ENCODE measurements around the gene DPP7.

DPP7 gene

DNA sequence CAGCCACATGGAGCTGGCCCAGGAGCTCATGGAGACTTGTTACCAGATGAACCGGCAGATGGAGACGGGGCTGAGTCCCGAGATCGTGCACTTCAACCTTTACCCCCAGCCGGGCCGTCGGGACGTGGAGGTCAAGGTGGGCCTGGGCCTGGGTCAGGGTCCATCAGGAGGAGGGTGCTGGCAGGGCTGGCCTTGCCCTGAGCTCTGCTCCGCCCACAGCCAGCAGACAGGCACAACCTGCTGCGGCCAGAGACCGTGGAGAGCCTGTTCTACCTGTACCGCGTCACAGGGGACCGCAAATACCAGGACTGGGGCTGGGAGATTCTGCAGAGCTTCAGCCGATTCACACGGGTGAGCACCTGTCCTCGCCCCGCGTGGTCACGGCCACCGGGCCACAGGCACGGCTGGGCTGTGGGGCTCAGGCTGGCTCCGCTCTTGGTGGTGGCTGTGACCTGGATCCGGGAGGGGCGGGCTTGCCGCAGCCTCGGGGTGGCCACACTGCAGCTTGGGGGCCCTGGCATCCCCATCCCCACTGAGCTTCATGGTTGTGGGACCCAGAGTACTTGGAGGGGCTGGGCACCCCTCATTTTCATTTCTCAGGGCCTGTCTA lies 7.1 kb downstream of the DPP7 start:
- no peak for TF ChIP-seq CTCF (conservative IDR thresholded peaks at IDR 0.05; ENCODE audit: low read depth, low read length)
- no peak for DNase-seq (ENCODE audit: low read depth)
- no peak overlapping the region for H3K4me3 ChIP-seq (ENCODE audit: low read depth, low read length)

GRCh38 chr9:137106662-137107250 lies 7.8 kb downstream of the DPP7 start:
- no peak for TF ChIP-seq CTCF (conservative IDR thresholded peaks at IDR 0.05; ENCODE audit: low read depth, low read length)
- no peak overlapping the region for H3K4me3 ChIP-seq (ENCODE audit: low read depth, low read length)
- no peak for DNase-seq (ENCODE audit: low read depth)

- no peak for TF ChIP-seq CTCF (conservative IDR thresholded peaks at IDR 0.05; ENCODE audit: low read depth, low read length)
- DNase-seq (ENCODE audit: low read depth) = no peak
Observed at GRCh38 chr9:137105814-137106661, 8.5 kb downstream of the DPP7 start.

DNA sequence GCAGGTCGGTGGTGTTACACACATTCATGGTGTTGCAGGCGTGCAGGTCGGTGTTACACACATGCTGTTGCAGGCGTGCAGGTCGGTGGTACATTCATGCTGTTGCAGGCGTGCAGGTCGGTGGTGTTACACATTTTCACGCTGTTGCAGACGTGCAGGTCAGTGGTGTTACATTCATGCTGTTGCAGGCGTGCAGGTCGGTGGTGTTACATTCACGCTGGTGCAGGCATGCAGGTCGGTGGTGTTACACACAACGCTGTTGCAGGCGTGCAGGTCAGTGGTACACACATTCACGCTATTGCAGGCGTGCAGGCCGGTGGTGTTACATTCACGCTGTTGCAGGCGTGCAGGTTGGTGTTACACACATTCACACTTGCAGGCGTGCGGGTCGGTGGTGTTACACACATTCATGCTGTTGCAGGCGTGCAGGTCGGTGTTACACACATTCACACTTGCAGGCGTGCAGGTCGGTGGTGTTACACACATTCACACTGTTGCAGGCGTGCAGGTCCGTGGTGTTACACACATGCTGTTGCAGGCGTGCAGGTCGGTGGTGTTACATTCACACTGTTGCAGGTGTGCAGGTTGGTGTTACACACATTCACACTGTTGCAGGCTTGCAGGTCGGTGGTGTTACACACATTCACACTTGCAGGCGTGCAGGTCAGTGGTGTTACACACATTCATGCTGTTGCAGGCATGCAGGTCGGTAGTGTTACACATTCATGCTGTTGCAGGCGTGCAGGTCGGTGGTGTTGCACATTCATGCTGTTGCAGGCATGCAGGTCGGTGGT lies 11.1 kb downstream of the DPP7 start:
- no peak for DNase-seq (ENCODE audit: low read depth)
- H3K4me3 ChIP-seq (ENCODE audit: low read depth, low read length) = no peak overlapping the region
- no peak for TF ChIP-seq CTCF (conservative IDR thresholded peaks at IDR 0.05; ENCODE audit: low read depth, low read length)

More at GRCh38 chr9:137105814-137106661, 8.5 kb downstream of the DPP7 start:
- no peak overlapping the region for H3K4me3 ChIP-seq (ENCODE audit: low read depth, low read length)

DNA sequence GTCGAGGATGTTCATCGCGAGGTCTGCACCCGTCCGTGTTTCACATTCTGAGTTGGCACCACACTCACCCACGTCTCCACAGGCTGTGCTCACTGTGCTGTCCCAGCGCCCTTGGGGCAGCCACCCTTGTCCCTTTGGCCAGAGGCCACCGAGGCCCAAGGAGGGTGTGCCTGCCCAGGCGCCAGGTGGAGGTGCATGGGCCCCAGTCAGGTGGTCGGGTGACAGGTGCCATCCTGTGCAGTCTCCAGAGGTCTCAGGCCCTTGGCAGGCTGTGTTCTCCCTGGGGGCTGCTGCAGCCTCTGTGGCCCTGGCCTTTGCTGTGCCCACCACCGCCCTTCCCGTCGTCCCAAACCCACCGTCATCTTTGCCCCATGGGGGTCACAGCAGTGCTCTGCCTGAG lies 15.3 kb downstream of the DPP7 start:
- H3K4me3 ChIP-seq (ENCODE audit: low read depth, low read length) = no peak overlapping the region
- no peak for TF ChIP-seq CTCF (conservative IDR thresholded peaks at IDR 0.05; ENCODE audit: low read depth, low read length)
- no peak for DNase-seq (ENCODE audit: low read depth)

- no peak for DNase-seq (ENCODE audit: low read depth)
Observed at GRCh38 chr9:137097761-137098462, 16.6 kb downstream of the DPP7 start.

More at GRCh38 chr9:137097761-137098462, 16.6 kb downstream of the DPP7 start:
- TF ChIP-seq CTCF (conservative IDR thresholded peaks at IDR 0.05; ENCODE audit: low read depth, low read length) = no peak
- no peak overlapping the region for H3K4me3 ChIP-seq (ENCODE audit: low read depth, low read length)
